Measurements from ENCODE around the gene AURKAIP1.

DNA sequence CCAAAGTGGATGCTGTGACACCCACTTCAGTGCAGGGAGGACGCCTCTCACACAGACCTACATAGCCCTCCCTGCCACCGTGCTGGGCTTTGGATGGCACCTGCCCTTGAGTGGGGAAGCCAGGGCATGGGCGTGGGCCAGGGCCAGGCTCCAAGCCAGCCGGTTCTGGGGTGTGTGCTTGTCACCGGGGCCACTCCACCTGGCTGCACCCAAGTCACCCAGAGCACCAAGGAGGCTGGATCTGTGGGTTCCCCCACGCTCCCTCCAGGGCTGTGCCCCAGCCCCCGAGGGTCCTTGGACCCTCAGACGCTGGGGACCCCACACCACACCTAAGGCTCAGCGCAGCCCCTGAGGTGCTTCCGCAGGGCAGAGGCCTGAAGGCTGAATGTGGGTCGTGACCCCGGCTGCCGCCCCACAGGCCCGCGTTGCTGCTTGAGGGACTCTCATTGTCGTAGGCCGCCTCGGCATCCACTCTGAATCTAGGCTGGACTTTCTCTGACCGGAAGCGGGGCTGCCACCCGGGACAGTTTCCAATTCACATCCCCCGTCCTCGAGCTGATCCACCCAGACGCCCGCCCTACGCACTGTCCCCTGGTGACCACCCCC lies 18.1 kb downstream of the AURKAIP1 start:
- no peak for TF ChIP-seq EZH2 (IDR thresholded peaks at IDR 0.05; ENCODE audit: borderline replicate concordance, low read depth, low read length, severe bottlenecking)
- TF ChIP-seq, protein P1, sequence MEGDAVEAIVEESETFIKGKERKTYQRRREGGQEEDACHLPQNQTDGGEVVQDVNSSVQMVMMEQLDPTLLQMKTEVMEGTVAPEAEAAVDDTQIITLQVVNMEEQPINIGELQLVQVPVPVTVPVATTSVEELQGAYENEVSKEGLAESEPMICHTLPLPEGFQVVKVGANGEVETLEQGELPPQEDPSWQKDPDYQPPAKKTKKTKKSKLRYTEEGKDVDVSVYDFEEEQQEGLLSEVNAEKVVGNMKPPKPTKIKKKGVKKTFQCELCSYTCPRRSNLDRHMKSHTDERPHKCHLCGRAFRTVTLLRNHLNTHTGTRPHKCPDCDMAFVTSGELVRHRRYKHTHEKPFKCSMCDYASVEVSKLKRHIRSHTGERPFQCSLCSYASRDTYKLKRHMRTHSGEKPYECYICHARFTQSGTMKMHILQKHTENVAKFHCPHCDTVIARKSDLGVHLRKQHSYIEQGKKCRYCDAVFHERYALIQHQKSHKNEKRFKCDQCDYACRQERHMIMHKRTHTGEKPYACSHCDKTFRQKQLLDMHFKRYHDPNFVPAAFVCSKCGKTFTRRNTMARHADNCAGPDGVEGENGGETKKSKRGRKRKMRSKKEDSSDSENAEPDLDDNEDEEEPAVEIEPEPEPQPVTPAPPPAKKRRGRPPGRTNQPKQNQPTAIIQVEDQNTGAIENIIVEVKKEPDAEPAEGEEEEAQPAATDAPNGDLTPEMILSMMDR (IDR thresholded peaks at IDR 0.05; ENCODE audit: borderline replicate concordance, extremely low read depth, low read length, poor library complexity, severe bottlenecking): no peak
